ENCODE results near the gene LCOR. TPM values are rescaled to one million over a fixed set of nuclear protein-coding genes. Genes with fewer than 3 reads are reported as not detected.

The LCOR gene
- total RNA-seq, 2 donors from 2014 or later, result 36.9 to 43.3 TPM

GRCh38 chr10:96896884-96897589 lies 64.9 kb downstream of the LCOR start:
- Mint-ChIP-seq H3K4me1 (peaks cover 9% of the 10 kb centered on the region), H3K4me3 (no peak overlapping the region), H3K36me3 (ENCODE audit: low read depth) (peaks cover 18% of the 10 kb centered on the region), H3K27me3 (ENCODE audit: insufficient read depth) (no peaks in the 10 kb centered on the region), H3K27ac (no peak overlapping the region), H3K9me3 (peaks cover 8% of the 10 kb centered on the region)
- H3K4me3 ChIP-seq (ENCODE audit: low read length), result no peak overlapping the region
- no peaks in the 10 kb centered on the region for H3K4me1 ChIP-seq (ENCODE audit: control insufficient read depth, insufficient read depth, low read length)
- TF ChIP-seq, protein P1, sequence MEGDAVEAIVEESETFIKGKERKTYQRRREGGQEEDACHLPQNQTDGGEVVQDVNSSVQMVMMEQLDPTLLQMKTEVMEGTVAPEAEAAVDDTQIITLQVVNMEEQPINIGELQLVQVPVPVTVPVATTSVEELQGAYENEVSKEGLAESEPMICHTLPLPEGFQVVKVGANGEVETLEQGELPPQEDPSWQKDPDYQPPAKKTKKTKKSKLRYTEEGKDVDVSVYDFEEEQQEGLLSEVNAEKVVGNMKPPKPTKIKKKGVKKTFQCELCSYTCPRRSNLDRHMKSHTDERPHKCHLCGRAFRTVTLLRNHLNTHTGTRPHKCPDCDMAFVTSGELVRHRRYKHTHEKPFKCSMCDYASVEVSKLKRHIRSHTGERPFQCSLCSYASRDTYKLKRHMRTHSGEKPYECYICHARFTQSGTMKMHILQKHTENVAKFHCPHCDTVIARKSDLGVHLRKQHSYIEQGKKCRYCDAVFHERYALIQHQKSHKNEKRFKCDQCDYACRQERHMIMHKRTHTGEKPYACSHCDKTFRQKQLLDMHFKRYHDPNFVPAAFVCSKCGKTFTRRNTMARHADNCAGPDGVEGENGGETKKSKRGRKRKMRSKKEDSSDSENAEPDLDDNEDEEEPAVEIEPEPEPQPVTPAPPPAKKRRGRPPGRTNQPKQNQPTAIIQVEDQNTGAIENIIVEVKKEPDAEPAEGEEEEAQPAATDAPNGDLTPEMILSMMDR (conservative IDR thresholded peaks at IDR 0.05), result no peak
- no peak overlapping the region for H3K9ac ChIP-seq (ENCODE audit: extremely low read depth, low read length, poor library complexity, severe bottlenecking)
- H3K27ac ChIP-seq (ENCODE audit: low read depth, low read length), result no peak overlapping the region
- peaks cover 10% of the 10 kb centered on the region for H3K9me3 ChIP-seq (ENCODE audit: control insufficient read depth, low read length)
- no peaks in the 10 kb centered on the region for H3K27me3 ChIP-seq (ENCODE audit: control insufficient read depth, insufficient read depth, low read length, poor library complexity, severe bottlenecking)
- H3K36me3 ChIP-seq (ENCODE audit: control insufficient read depth, insufficient read depth, low read length), result peaks cover 14% of the 10 kb centered on the region
- 93% methylated on average over 1 of the region's 1 CpG; no CpG with 5 or more reads in 1 of the 2 experiments for WGBS, 2 experiments (ENCODE audit: insufficient coverage in 1 of 2, insufficient read length in 1 of 2)
- DNase-seq, result no peak

DNA sequence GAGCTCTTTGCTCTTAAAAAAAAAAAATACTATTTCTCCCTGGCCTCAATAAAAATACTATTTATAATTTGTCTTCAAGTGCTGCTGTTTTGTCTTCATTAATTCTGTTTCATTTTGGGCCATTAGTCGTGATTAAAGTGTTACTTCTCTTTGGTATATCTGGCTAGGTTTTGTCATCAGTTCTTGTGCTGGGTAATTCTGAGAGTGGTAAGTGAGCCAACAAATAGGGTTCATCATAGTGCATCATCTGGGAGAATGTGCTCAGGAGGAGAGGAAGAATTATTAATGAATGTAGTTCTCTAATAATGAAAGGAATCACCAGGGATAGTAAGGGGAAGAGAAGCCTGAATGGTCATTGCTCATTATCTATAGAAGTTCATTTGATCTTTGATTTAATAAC lies 70.0 kb downstream of the LCOR start:
- Histone ChIP-seq H3K4me1 (ENCODE audit: control insufficient read depth, insufficient read depth, low read length) (peaks cover 3% of the 10 kb centered on the region), H3K27me3 (ENCODE audit: control insufficient read depth, insufficient read depth, low read length, poor library complexity, severe bottlenecking) (no peaks in the 10 kb centered on the region), H3K36me3 (ENCODE audit: control insufficient read depth, insufficient read depth, low read length) (peaks cover 4% of the 10 kb centered on the region), H3K27ac (ENCODE audit: low read depth, low read length) (no peak overlapping the region), H3K4me3 (ENCODE audit: low read length) (no peak overlapping the region), H3K9ac (ENCODE audit: extremely low read depth, low read length, poor library complexity, severe bottlenecking) (no peak overlapping the region), H3K9me3 (ENCODE audit: control insufficient read depth, low read length) (no peaks in the 10 kb centered on the region)
- Mint-ChIP-seq H3K27me3 (ENCODE audit: insufficient read depth) (no peaks in the 10 kb centered on the region), H3K9me3 (no peaks in the 10 kb centered on the region), H3K27ac (no peak overlapping the region), H3K4me1 (peaks cover 43% of the 10 kb centered on the region), H3K36me3 (ENCODE audit: low read depth) (peaks cover 6% of the 10 kb centered on the region), H3K4me3 (no peak overlapping the region)
- TF ChIP-seq, protein P1 (conservative IDR thresholded peaks at IDR 0.05), result no peak
- no peak for DNase-seq
- 94 to 100% methylated on average over 1 of the region's 1 CpG for WGBS, 2 experiments (ENCODE audit: insufficient coverage in 1 of 2, insufficient read length in 1 of 2)

DNA sequence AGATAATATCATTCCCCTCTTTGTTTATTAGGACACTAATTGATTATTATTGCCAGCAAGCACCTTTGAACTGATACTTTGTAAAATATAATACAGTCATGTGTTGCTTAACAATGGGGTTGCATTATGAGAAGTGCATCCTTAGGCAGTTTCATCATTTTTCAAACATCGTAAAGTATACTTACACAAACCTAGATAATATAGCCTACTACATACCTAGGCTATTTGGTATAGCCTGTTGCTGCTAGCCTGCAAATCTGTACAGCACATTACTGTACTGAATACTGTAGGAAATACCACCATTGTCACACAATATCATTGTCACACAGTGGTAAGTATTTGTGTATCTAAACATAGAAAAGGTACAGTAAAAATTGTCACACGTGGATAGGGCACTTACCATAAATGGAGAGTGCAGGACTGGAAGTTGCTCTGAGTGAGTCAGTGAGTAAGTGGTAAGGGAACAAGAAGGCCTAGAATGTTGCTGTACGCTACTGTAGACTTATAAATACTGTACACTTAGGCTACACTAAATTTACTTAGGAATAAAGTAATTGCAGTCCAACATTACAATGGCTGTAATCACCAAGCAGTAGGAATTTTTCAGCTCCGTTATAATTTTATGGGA lies 70.7 kb downstream of the LCOR start:
- Histone ChIP-seq H3K27ac (ENCODE audit: low read depth, low read length) (no peak overlapping the region), H3K4me1 (ENCODE audit: control insufficient read depth, insufficient read depth, low read length) (peaks cover 3% of the 10 kb centered on the region), H3K9me3 (ENCODE audit: control insufficient read depth, low read length) (no peaks in the 10 kb centered on the region), H3K9ac (ENCODE audit: extremely low read depth, low read length, poor library complexity, severe bottlenecking) (no peak overlapping the region), H3K27me3 (ENCODE audit: control insufficient read depth, insufficient read depth, low read length, poor library complexity, severe bottlenecking) (no peaks in the 10 kb centered on the region), H3K4me3 (ENCODE audit: low read length) (no peak overlapping the region), H3K36me3 (ENCODE audit: control insufficient read depth, insufficient read depth, low read length) (peaks cover 4% of the 10 kb centered on the region)
- DNase-seq, result no peak
- TF ChIP-seq, protein P1 (conservative IDR thresholded peaks at IDR 0.05), result no peak
- Mint-ChIP-seq H3K9me3 (no peaks in the 10 kb centered on the region), H3K36me3 (ENCODE audit: low read depth) (peaks cover 8% of the 10 kb centered on the region), H3K4me1 (peaks cover 40% of the 10 kb centered on the region), H3K4me3 (no peak overlapping the region), H3K27ac (no peak overlapping the region), H3K27me3 (ENCODE audit: insufficient read depth) (no peaks in the 10 kb centered on the region)
- 95 to 100% methylated on average over 3 to 4 of the region's 4 CpGs for whole genome bisulfite sequencing, 2 experiments (ENCODE audit: insufficient coverage in 1 of 2, insufficient read length in 1 of 2)

All from endodermal cell (in vitro differentiated cells).